Body of pancreas (tissue), 4 donors: ENCODE results near the gene VKORC1L1. TPM values are rescaled to one million over a fixed set of nuclear protein-coding genes. Genes with fewer than 3 reads are reported as not detected.
A peak's percentile ranks its signal among the peaks of the same experiment; 100 is the strongest.

Experiments
- ATAC-seq: fragments of 150-250 bp; one replicate; pipeline ENCODE4 v1.9.1; 2016
- DNase-seq, 4 donors: peaks; one replicate each; pipeline ENCODE4 v3.0.0-alpha.2; 2019
- H3K27ac ChIP-seq, 4 donors: fragments of 200-600 bp; sonication (generic); 1 replicate in 3 of 4; 2 replicates in 1 of 4; pipeline versions ENCODE4 v1.5.1 to v1.6.1; 2016 to 2019; ENCODE audit warnings: mild to moderate bottlenecking in 1 of 4, mixed read lengths in 1 of 4, moderate library complexity in 1 of 4
- H3K27me3 ChIP-seq, 2 donors: fragments of 200-600 bp; sonication (generic); one replicate each; pipeline ENCODE4 v1.6.0; 2016; ENCODE audit warnings: mild to moderate bottlenecking in 1 of 2
- H3K36me3 ChIP-seq, 2 donors: fragments of 200-600 bp; sonication (generic); replicated peaks in 1 of 2; 2 replicates each; pipeline ENCODE4 v1.5.1; 2016; ENCODE audit warnings: low read depth in 2 of 2; ENCODE audit not compliant: insufficient read depth in 1 of 2
- H3K4me1 ChIP-seq: fragments of 200-600 bp; sonication (generic); one replicate; pipeline ENCODE4 v1.6.0; 2016
- H3K4me3 ChIP-seq, 2 donors: fragments of 200-600 bp; sonication (generic); 1 replicate in 1 of 2; 2 replicates in 1 of 2; pipeline ENCODE4 v1.5.1; 2016 to 2019
- H3K9me3 ChIP-seq, 3 donors: fragments of 200-600 bp; sonication (generic); 1 replicate in 2 of 3; 2 replicates in 1 of 3; pipeline ENCODE4 v1.5.1; 2016
- CTCF ChIP-seq, 7 experiments: fragments of 450-650 bp in 4 of 7; fragments of 200-600 bp in 3 of 7; sonication (generic) in 3 of 7; IDR thresholded peaks; one replicate each; pipeline ENCODE4 v1.5.1; 2016 to 2019; ENCODE audit warnings: antibody characterized with exemption in 7 of 7
- POLR2A ChIP-seq, 3 donors: fragments of 450-650 bp; IDR thresholded peaks; one replicate each; pipeline ENCODE4 v1.6.1; 2016; ENCODE audit warnings: antibody characterized with exemption in 3 of 3, mild to moderate bottlenecking in 2 of 3
- WGBS, 2 donors: methylation state at CpG; one replicate each; pipeline ENCODE4 v1.1.5; 2017; 5-methylcytosine and 5-hydroxymethylcytosine counted together
- intact Hi-C: fragments of 100-400 bp; cut with DNase I; formaldehyde crosslinking; loops from one replicate; pipeline ENCODE4 v1.15.1; 2023
- total RNA-seq, 2 donors: library from RNA; depleted of rRNA; stranded (reverse); fragments of >200 nt; gene quantifications; one replicate each; pipeline ENCODE4 v1.1.0, GENCODE V29; 2016

Gene VKORC1L1
- total RNA-seq, 2 donors from 2014 or later: 9.9 to 18.8 TPM

GRCh38 chr7:65968256-65969185, 95.6 kb downstream of the VKORC1L1 start:
- no peaks in the 10 kb centered on the region for H3K4me1 ChIP-seq
- H3K27me3 ChIP-seq: no peaks in the 10 kb centered on the region
- no peak overlapping the region for H3K27ac ChIP-seq
- DNase-seq (no peak), ATAC-seq (no peak)
- WGBS, 2 donors: 88 to 91% methylated on average over 20 to 26 of the region's 26 CpGs
- H3K9me3 ChIP-seq: no peaks in the 10 kb centered on the region
- intact Hi-C loops: no loop called here
- H3K36me3 ChIP-seq: peaks cover 0 to 27% of the 10 kb centered on the region in 2 donors
- TF ChIP-seq POLR2A (IDR thresholded peaks at IDR 0.05) (no peak), CTCF (IDR thresholded peaks at IDR 0.05) (no peak)
- H3K4me3 ChIP-seq: no peak overlapping the region

GRCh38 chr7:65971021-65971420, 98.1 kb downstream of the VKORC1L1 start:
- H3K9me3 ChIP-seq: no peaks in the 10 kb centered on the region
- H3K27ac ChIP-seq: no peak overlapping the region
- H3K4me1 ChIP-seq: no peaks in the 10 kb centered on the region
- ATAC-seq (no peak), DNase-seq (no peak)
- intact Hi-C loops: no loop called here
- no peak overlapping the region for H3K4me3 ChIP-seq
- TF ChIP-seq CTCF (IDR thresholded peaks at IDR 0.05) (no peak), POLR2A (IDR thresholded peaks at IDR 0.05) (no peak)
- H3K27me3 ChIP-seq: no peaks in the 10 kb centered on the region
- peaks cover 0 to 25% of the 10 kb centered on the region in 2 donors for H3K36me3 ChIP-seq
- WGBS, 2 donors: 92 to 95% methylated on average over 8 of the region's 8 CpGs

- Histone ChIP-seq H3K9me3 (no peaks in the 10 kb centered on the region), H3K4me1 (no peaks in the 10 kb centered on the region), H3K36me3 (peaks cover 0 to 19% of the 10 kb centered on the region in 2 donors), H3K27ac (no peak overlapping the region), H3K4me3 (no peak overlapping the region), H3K27me3 (no peaks in the 10 kb centered on the region)
- DNase-seq: no peak
- no peak for TF ChIP-seq POLR2A (IDR thresholded peaks at IDR 0.05)
- no peak for TF ChIP-seq CTCF (IDR thresholded peaks at IDR 0.05)
- no peak for ATAC-seq
- WGBS, 2 donors: 89 to 98% methylated on average over 13 of the region's 13 CpGs
- intact Hi-C loops: no loop called here
These were observed 100.1 kb downstream of the VKORC1L1 start for GRCh38 chr7:65972976-65973375.

GRCh38 chr7:65974191-65974801, 101.4 kb downstream of the VKORC1L1 start:
- H3K27ac ChIP-seq: no peak overlapping the region
- H3K4me3 ChIP-seq: no peak overlapping the region
- H3K36me3 ChIP-seq: peaks cover 0 to 16% of the 10 kb centered on the region in 2 donors
- TF ChIP-seq POLR2A (IDR thresholded peaks at IDR 0.05) (no peak), CTCF (IDR thresholded peaks at IDR 0.05) (no peak)
- H3K4me1 ChIP-seq: no peaks in the 10 kb centered on the region
- whole genome bisulfite sequencing, 2 donors: 92% methylated on average over 25 to 29 of the region's 29 CpGs
- intact Hi-C loops: no loop called here
- no peaks in the 10 kb centered on the region for H3K27me3 ChIP-seq
- ATAC-seq (no peak), DNase-seq (peak in 1 of 4 donors; percentile 20)
- no peaks in the 10 kb centered on the region for H3K9me3 ChIP-seq
